Epithelial cell of proximal tubule (primary cell): ENCODE results near the gene TOP2A. TPM values are rescaled to one million over a fixed set of nuclear protein-coding genes. Genes with fewer than 3 reads are reported as not detected.

Experiments
- DNase-seq: peaks from one replicate; pipeline ENCODE4 v3.0.0-alpha.2; 2011; ENCODE audit warnings: low read depth
- H3K4me3 ChIP-seq: 2 replicates; pipeline ENCODE4 v1.5.1; 2011; ENCODE audit warnings: low read depth, mild to moderate bottlenecking, low read length
- total RNA-seq: library from RNA; depleted of rRNA; stranded (reverse); fragments of >200 nt; gene quantifications from 2 replicates; pipeline ENCODE4 v1.2.3, GENCODE V29; 2015
- TF ChIP-seq, protein P1 (sequence below): conservative IDR thresholded peaks from 2 replicates; pipeline ENCODE4 v1.5.1; 2012; ENCODE audit warnings: low read depth, mild to moderate bottlenecking, low read length

The TOP2A gene, protein sequence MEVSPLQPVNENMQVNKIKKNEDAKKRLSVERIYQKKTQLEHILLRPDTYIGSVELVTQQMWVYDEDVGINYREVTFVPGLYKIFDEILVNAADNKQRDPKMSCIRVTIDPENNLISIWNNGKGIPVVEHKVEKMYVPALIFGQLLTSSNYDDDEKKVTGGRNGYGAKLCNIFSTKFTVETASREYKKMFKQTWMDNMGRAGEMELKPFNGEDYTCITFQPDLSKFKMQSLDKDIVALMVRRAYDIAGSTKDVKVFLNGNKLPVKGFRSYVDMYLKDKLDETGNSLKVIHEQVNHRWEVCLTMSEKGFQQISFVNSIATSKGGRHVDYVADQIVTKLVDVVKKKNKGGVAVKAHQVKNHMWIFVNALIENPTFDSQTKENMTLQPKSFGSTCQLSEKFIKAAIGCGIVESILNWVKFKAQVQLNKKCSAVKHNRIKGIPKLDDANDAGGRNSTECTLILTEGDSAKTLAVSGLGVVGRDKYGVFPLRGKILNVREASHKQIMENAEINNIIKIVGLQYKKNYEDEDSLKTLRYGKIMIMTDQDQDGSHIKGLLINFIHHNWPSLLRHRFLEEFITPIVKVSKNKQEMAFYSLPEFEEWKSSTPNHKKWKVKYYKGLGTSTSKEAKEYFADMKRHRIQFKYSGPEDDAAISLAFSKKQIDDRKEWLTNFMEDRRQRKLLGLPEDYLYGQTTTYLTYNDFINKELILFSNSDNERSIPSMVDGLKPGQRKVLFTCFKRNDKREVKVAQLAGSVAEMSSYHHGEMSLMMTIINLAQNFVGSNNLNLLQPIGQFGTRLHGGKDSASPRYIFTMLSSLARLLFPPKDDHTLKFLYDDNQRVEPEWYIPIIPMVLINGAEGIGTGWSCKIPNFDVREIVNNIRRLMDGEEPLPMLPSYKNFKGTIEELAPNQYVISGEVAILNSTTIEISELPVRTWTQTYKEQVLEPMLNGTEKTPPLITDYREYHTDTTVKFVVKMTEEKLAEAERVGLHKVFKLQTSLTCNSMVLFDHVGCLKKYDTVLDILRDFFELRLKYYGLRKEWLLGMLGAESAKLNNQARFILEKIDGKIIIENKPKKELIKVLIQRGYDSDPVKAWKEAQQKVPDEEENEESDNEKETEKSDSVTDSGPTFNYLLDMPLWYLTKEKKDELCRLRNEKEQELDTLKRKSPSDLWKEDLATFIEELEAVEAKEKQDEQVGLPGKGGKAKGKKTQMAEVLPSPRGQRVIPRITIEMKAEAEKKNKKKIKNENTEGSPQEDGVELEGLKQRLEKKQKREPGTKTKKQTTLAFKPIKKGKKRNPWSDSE (N-terminal part only)
- total RNA-seq: 198 and 206 TPM in 2 replicates

DNA sequence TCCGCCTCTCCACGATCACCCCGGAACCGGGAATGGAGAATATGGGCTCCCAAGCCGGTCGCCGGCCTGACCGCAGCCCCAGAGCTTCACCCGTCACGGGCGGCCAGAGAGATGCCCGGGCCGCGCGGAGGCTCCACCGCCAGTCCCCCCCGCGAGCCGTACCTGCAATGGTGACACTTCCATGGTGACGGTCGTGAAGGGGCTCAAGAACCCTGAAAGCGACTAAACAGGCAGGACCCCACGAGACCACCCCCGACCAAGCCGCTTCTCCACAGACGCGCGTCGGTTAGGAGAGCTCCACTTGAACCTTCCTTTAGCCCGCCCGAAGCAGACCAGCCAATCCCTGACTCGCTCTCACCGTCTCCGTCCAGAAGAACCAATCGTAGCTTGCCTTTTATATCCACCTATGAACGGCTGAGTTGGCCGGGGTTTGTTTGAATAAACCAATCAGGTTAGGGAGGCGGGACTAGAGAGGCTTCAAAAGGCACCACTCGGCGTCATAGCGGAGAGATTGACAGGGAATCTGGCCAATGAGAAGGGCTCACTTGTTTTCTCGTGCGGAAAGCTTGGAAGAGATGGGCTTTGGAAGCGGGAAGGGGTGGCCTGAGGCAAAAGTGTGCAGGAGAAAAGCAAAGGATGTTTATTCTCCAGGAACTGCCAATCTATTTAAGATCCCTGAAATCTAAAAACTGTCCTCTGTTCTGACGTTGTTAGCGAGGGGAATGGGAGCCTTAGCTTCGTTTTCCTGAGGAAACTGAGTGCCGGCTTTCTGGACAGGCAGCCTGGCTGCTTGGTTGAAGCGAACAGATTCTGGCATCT is at the start of gene TOP2A:
Gene TOP2A (minus strand): TSS at position 288 of the 819 bp plus-strand sequence. CDS start 105 bp downstream, at position 183.
- TF ChIP-seq, protein P1, sequence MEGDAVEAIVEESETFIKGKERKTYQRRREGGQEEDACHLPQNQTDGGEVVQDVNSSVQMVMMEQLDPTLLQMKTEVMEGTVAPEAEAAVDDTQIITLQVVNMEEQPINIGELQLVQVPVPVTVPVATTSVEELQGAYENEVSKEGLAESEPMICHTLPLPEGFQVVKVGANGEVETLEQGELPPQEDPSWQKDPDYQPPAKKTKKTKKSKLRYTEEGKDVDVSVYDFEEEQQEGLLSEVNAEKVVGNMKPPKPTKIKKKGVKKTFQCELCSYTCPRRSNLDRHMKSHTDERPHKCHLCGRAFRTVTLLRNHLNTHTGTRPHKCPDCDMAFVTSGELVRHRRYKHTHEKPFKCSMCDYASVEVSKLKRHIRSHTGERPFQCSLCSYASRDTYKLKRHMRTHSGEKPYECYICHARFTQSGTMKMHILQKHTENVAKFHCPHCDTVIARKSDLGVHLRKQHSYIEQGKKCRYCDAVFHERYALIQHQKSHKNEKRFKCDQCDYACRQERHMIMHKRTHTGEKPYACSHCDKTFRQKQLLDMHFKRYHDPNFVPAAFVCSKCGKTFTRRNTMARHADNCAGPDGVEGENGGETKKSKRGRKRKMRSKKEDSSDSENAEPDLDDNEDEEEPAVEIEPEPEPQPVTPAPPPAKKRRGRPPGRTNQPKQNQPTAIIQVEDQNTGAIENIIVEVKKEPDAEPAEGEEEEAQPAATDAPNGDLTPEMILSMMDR: no peak
- DNase-seq: peak; percentile 97
- H3K4me3 ChIP-seq: peak within 1 kb of the TSS; percentile 80

DNA sequence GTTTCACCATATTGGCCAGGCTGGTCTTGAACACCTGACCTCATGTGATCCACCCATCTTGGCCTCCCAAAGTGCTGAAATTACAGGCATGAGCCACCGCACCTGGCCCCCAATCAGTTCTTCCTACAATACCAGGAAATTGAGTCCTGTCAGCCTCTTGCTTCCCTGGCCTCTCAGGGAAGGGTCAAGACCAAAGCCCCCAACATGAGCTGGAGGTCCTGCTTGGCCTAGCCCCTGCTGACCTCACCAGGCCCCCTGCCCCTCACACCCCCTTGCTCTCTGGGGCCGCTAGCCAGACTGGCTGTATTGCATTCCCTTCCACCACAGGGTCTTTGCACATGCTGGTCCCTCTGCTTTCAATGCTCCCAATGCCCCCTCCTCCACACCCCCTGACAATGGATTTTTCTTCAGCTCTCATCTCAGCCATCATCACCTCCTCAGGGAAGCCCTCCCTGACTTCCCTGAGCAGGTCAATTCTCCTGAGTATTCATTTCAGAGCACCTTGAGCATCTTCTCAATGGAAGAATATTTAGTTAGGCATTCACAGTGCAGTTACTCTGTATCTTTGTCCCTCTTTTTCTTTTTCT is 49.7 kb upstream of the TOP2A start:
- H3K4me3 ChIP-seq: no peak overlapping the region
- TF ChIP-seq, protein P1: no peak
- DNase-seq: no peak

DNA sequence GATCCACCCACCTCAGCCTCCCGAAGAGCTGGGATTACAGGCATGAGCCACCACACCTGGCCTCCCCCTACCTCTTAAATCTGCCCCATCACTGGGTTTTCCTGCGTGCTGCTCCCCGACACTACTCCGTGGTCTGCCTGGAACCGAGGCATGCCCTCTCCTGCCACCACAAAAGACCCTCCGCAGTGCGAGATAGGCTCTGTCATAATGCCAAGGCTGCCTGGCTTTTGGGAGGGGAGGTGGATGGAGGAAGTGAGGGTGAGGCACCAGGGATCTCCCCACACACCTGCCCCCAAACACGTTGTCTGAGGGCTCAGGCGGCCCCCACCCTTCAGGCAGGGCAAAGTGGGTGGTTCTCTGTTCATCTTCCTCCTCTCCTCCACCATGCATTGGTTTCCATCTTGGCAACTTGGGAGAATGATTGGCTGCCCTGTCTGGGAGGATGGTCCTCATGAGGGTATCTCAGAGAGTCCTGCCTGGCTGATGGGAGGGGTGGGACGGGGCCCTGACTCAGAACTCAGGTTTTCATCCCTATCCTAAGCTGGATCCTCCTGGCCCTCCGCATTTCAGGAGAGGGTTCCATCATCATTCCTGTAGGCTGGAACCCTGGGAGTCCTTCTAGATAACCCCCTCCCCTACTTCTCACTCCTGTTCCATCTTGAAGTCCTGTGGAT is 48.7 kb upstream of the TOP2A start:
- H3K4me3 ChIP-seq: no peak overlapping the region

DNA sequence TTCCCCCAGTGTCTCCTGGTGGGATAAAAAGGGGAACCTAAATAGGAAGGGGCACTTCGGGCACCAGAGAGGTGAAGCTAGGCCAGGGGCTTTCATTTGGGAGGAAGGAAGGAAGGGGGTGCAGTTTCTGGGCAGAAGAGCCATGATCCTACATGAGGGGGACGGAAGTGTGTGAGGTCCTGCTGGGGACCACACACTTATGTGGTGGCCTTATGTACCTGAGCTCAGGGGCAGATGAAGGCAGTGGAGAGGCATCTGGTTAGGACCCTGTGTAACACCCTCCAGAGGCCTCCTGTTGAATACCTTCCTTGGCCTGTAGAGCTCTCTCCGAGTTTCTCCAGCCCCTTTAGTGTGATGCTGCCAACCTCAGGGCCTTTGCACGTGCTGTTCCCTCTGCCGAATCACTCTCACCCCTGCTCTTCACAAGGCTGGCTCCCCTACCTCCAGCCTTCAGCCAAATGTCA is 46.7 kb upstream of the TOP2A start:
- no peak overlapping the region for H3K4me3 ChIP-seq
- no peak for DNase-seq
- TF ChIP-seq, protein P1: no peak

More for the DNA sequence above, 48.7 kb upstream of the TOP2A start:
- TF ChIP-seq, protein P1: no peak
- no peak for DNase-seq

DNA sequence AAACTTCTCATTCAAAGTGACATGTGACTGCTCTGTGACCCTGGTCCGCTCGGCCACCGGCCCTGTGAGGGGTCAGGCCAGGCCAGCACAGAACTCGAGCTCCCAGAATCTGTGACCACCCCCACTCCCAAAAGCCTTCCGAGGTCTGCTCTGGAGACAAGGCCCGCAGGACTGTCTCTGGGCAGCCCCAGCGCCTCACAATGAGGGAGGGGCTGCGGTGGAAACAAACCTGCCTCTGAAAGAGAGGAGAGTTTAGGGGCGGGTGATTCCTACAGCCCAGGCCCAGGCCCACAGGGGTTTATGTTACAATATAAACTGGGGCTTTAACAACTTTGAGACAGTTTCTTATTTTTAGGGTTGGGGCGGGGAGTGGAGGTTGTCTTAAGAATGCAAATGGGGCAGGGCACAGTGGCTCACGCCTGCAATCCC is 45.4 kb upstream of the TOP2A start:
- TF ChIP-seq, protein P1: no peak
- DNase-seq: no peak
- H3K4me3 ChIP-seq: no peak overlapping the region
